H1 (cell line): Measurements from ENCODE around the gene KRT76. TPM values are rescaled to one million over a fixed set of nuclear protein-coding genes. Genes with fewer than 3 reads are reported as not detected.
"Not testable (repeated sequence)": the region's sequence is repeated elsewhere in the genome, so short reads cannot be mapped to it uniquely, and the experiment has no call there.

Experiments used
- CTCF ChIA-PET: fragments of 300-600 bp; sonication (Branson Sonifier 250); formaldehyde crosslinking; loops from one replicate; lab custom pipeline; 2021; ENCODE audit not compliant: partially characterized antibody; lab: Charles Lee
- POLR2A ChIA-PET: fragments of 300-600 bp; sonication (Branson Sonifier 250); formaldehyde crosslinking; loops from one replicate; lab custom pipeline; 2021; ENCODE audit warnings: inconsistent platforms; ENCODE audit not compliant: partially characterized antibody; lab: Charles Lee
- DNase-seq, 2 experiments: peaks; one replicate each; pipeline versions ENCODE4 v3.0.0 to v3.0.0-alpha.2; 2010 to 2022; ENCODE audit warnings: low spot score in 2 of 2, low read depth in 1 of 2, mixed read lengths in 1 of 2
- FAIRE-seq: peaks from 2 replicates; lab custom pipeline; 2011; peaks lifted over from hg19 to GRCh38; lab: Jason Lieb, UNC
- H2AFZ ChIP-seq: 2 replicates; pipeline ENCODE4 v1.8.1; 2012; ENCODE audit warnings: low read length, inconsistent platforms
- H2AK5ac ChIP-seq: 2 replicates; pipeline ENCODE4 v1.6.1; 2013; ENCODE audit warnings: low read depth, low read length
- H2BK120ac ChIP-seq: replicated peaks from 2 replicates; pipeline ENCODE3; 2013; ENCODE audit warnings: low read depth, low read length, inconsistent platforms
- H2BK12ac ChIP-seq: 2 replicates; pipeline ENCODE4 v1.6.1; 2013; ENCODE audit warnings: low read depth, low read length
- H2BK15ac ChIP-seq: 2 replicates; pipeline ENCODE4 v1.6.1; 2013; ENCODE audit warnings: low read length
- H2BK20ac ChIP-seq: 2 replicates; pipeline ENCODE4 v1.6.1; 2013; ENCODE audit warnings: low read length
- H2BK5ac ChIP-seq: 2 replicates; pipeline ENCODE4 v1.6.1; 2013; ENCODE audit warnings: low read depth, low read length
- H3K14ac ChIP-seq: 2 replicates; pipeline ENCODE4 v1.6.1; 2013; ENCODE audit warnings: inconsistent platforms; ENCODE audit not compliant: insufficient read length
- H3K18ac ChIP-seq: 2 replicates; pipeline ENCODE4 v1.6.1; 2013; ENCODE audit warnings: low read length; ENCODE audit errors: extremely low read depth
- H3K23ac ChIP-seq: 2 replicates; pipeline ENCODE4 v1.6.1; 2013; ENCODE audit warnings: inconsistent platforms; ENCODE audit not compliant: insufficient read length
- H3K23me2 ChIP-seq: 2 replicates; pipeline ENCODE4 v1.6.1; 2013; ENCODE audit warnings: low read depth, low read length
- H3K27ac ChIP-seq: 2 replicates; pipeline ENCODE4 v1.6.1; 2011; ENCODE audit warnings: low read depth, low read length, inconsistent platforms
- H3K27me3 ChIP-seq, 4 experiments: replicated peaks in 1 of 4; 1 replicate in 1 of 4; 2 replicates in 3 of 4; pipeline versions ENCODE4 v1.6.1 to v1.8.1; 2011 to 2013; ENCODE audit warnings: low read length in 3 of 4, mild to moderate bottlenecking in 3 of 4, inconsistent platforms in 2 of 4, mixed read lengths in 2 of 4, moderate library complexity in 1 of 4; ENCODE audit not compliant: control insufficient read depth in 3 of 4, insufficient read depth in 3 of 4; ENCODE audit errors: extremely low read depth in 1 of 4
- H3K36me3 ChIP-seq, 4 experiments: 2 replicates each; pipeline versions ENCODE4 v1.6.1 to v1.8.1; 2011 to 2013; ENCODE audit warnings: mild to moderate bottlenecking in 4 of 4, low read length in 3 of 4, moderate library complexity in 2 of 4, control low read depth in 1 of 4, inconsistent platforms in 1 of 4; ENCODE audit not compliant: insufficient read depth in 4 of 4, control insufficient read depth in 2 of 4
- H3K4ac ChIP-seq: replicated peaks from 2 replicates; pipeline ENCODE3; 2013; ENCODE audit warnings: low read length, low read depth, mixed read lengths, inconsistent platforms; ENCODE audit not compliant: insufficient read length
- H3K4me1 ChIP-seq, 4 experiments: replicated peaks in 1 of 4; 1 replicate in 1 of 4; 2 replicates in 3 of 4; pipeline versions ENCODE4 v1.6.1 to v1.8.1; 2011 to 2013; ENCODE audit warnings: low read length in 3 of 4, inconsistent platforms in 2 of 4, mixed read lengths in 1 of 4; ENCODE audit not compliant: insufficient read depth in 4 of 4, control insufficient read depth in 3 of 4
- H3K4me2 ChIP-seq, 2 experiments: 2 replicates each; pipeline versions ENCODE4 v1.6.1 to v1.8.1; 2011 to 2013; ENCODE audit warnings: low read depth in 2 of 2, low read length in 2 of 2, control low read depth in 1 of 2, inconsistent platforms in 1 of 2, mild to moderate bottlenecking in 1 of 2; ENCODE audit not compliant: insufficient read depth in 1 of 2
- H3K4me3 ChIP-seq, 4 experiments: fragments of 200-600, 300-600 bp in 1 of 4; sonication (generic), shearing (Covaris generic), sonication (Bioruptor Twin) in 1 of 4; 2 replicates each; pipeline versions ENCODE4 v1.5.1 to v1.8.1; 2011 to 2016; ENCODE audit warnings: low read length in 4 of 4, low read depth in 3 of 4, control low read depth in 2 of 4, inconsistent platforms in 2 of 4, mild to moderate bottlenecking in 2 of 4, mixed read lengths in 1 of 4, moderate library complexity in 1 of 4; ENCODE audit not compliant: insufficient read depth in 2 of 4; ENCODE audit errors: extremely low read depth in 1 of 4
- H3K56ac ChIP-seq: replicated peaks from 2 replicates; pipeline ENCODE3; 2013; ENCODE audit warnings: low read depth, mild to moderate bottlenecking, mixed read lengths, low read length, inconsistent platforms; ENCODE audit not compliant: insufficient read length
- H3K79me1 ChIP-seq: 2 replicates; pipeline ENCODE4 v1.6.1; 2013; ENCODE audit warnings: low read depth, low read length, control low read depth
- H3K79me2 ChIP-seq, 2 experiments: 2 replicates each; pipeline versions ENCODE4 v1.6.1 to v1.8.1; 2012 to 2013; ENCODE audit warnings: low read length in 2 of 2, mild to moderate bottlenecking in 2 of 2, inconsistent platforms in 1 of 2; ENCODE audit not compliant: insufficient read depth in 2 of 2, control insufficient read depth in 1 of 2
- H3K9ac ChIP-seq, 4 experiments: replicated peaks in 1 of 4; 1 replicate in 1 of 4; 2 replicates in 3 of 4; pipeline versions ENCODE4 v1.6.1 to v1.8.1; 2011 to 2013; ENCODE audit warnings: low read depth in 3 of 4, low read length in 3 of 4, control low read depth in 2 of 4, mild to moderate bottlenecking in 2 of 4, moderate library complexity in 2 of 4, inconsistent platforms in 1 of 4; ENCODE audit errors: extremely low read depth in 1 of 4
- H3K9me3 ChIP-seq, 2 experiments: 2 replicates each; pipeline versions ENCODE4 v1.6.1 to v1.8.1; 2012 to 2013; ENCODE audit warnings: mild to moderate bottlenecking in 2 of 2, moderate library complexity in 2 of 2, control low read depth in 1 of 2, inconsistent platforms in 1 of 2, low read depth in 1 of 2, low read length in 1 of 2, mixed read lengths in 1 of 2; ENCODE audit not compliant: insufficient read depth in 2 of 2
- H4K20me1 ChIP-seq, 2 experiments: replicated peaks in 1 of 2; 2 replicates each; pipeline versions ENCODE3 to v1.8.1; 2011 to 2013; ENCODE audit warnings: inconsistent platforms in 2 of 2, low read length in 2 of 2, mild to moderate bottlenecking in 1 of 2; ENCODE audit not compliant: insufficient read depth in 2 of 2, control insufficient read depth in 1 of 2
- H4K5ac ChIP-seq: 2 replicates; pipeline ENCODE4 v1.6.1; 2013; ENCODE audit warnings: low read length, low read depth, mixed read lengths, inconsistent platforms; ENCODE audit not compliant: insufficient read length
- H4K8ac ChIP-seq: 2 replicates; pipeline ENCODE4 v1.8.0; 2013; ENCODE audit warnings: mild to moderate bottlenecking, moderate library complexity, low read length, inconsistent platforms; ENCODE audit not compliant: insufficient read depth; ENCODE audit errors: extremely low read depth
- H4K91ac ChIP-seq: replicated peaks from 2 replicates; pipeline ENCODE3; 2013; ENCODE audit warnings: low read length, mixed read lengths, inconsistent platforms; ENCODE audit not compliant: insufficient read length
- WGBS, 2 experiments: shearing (Covaris generic) in 1 of 2; methylation state at CpG; one replicate each; pipeline versions ENCODE4 v1.1.6 to v1.1.7; 2013 to 2015; ENCODE audit warnings: low lambda C conversion rate in 2 of 2, mixed read lengths in 2 of 2, inconsistent platforms in 1 of 2, low coverage in 1 of 2, missing lambda C conversion rate in 1 of 2; ENCODE audit not compliant: insufficient replicate concordance in 2 of 2, insufficient coverage in 1 of 2, insufficient read length in 1 of 2; ENCODE audit errors: extremely low coverage in 1 of 2, missing lambda C conversion rate in 1 of 2; 5-methylcytosine and 5-hydroxymethylcytosine counted together
- polyA plus RNA-seq, 7 experiments: library from polyadenylated mRNA; depleted of rRNA in 3 of 7; stranded (reverse) in 5 of 7; unstranded in 2 of 7; fragments of >200 nt in 5 of 7; fragments of 200-250 nt in 2 of 7; gene quantifications; 1 replicate in 5 of 7; 2 replicates in 1 of 7; 4 replicates in 1 of 7; pipeline versions ENCODE4 v1.2.1 to v1.2.3, GENCODE V29; 2011 to 2013; ENCODE audit warnings: missing spikeins in 2 of 7, mixed read lengths in 2 of 7
- total RNA-seq: library from RNA; stranded (reverse); fragmentation: NEBNext Ultra II Directional; extraction: Animal tissue kit (Norgen Biotek cat#: 25700); gene quantifications from 2 replicates; pipeline ENCODE4 v1.2.1, GENCODE V29; 2021

The KRT76 gene
- total and polyA plus RNA-seq, 2 of the 8 experiments (the other 6 are each of a cell fraction or from before 2014, with no cell fraction given), result not detected

DNA sequence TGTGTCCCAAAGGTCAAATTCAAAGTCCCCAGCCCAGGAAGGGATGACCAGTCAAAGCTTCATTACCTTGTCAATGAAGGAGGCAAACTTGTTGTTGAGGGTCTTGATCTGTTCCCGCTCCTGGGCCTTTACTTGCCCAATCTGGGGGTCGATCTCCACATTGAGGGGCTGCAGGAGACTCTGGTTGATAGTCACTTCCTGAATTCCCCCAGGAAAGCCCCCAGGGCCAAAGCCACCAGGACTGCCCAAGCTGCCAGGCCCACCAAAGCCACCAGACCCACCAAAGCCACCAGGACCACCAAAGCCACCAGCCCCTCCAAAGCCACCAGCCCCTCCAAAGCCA is 18.2 kb upstream of the KRT76 start:
- not testable (repeated sequence) for H3K36me3 ChIP-seq, H4K91ac ChIP-seq, H3K79me2 ChIP-seq, H2AFZ ChIP-seq, H3K23ac ChIP-seq, H2BK5ac ChIP-seq, H4K20me1 ChIP-seq, FAIRE-seq, H2BK15ac ChIP-seq, DNase-seq, H2BK20ac ChIP-seq, H3K4me2 ChIP-seq, H3K18ac ChIP-seq, H3K56ac ChIP-seq, H3K4me3 ChIP-seq, H3K79me1 ChIP-seq, H3K4ac ChIP-seq, H3K27me3 ChIP-seq, H2AK5ac ChIP-seq, H4K8ac ChIP-seq, H2BK120ac ChIP-seq, H4K5ac ChIP-seq, H3K14ac ChIP-seq, H3K23me2 ChIP-seq, H3K9ac ChIP-seq, H2BK12ac ChIP-seq, H3K27ac ChIP-seq, H3K4me1 ChIP-seq, H3K9me3 ChIP-seq
- WGBS, 2 experiments, result 87% methylated on average over 2 of the region's 2 CpGs; no CpG with 5 or more reads in 1 of the 2 experiments
- ChIA-PET CTCF (interaction anchor here (1.3 to 2.1 kb wide), 4 partner anchors 75 to 400 kb away, joined by 3 to 7 read pairs (median 4); no protein-coding TSS in a partner anchor), POLR2A (interaction anchor here (1.2 kb wide), 1 partner anchor 31 kb away, joined by 3 read pairs; no protein-coding TSS in a partner anchor)
